ENCODE measurements around the gene ROR2.
A peak's percentile ranks its signal among the peaks of the same experiment; 100 is the strongest.
"Not testable (repeated sequence)": the region's sequence is repeated elsewhere in the genome, so short reads cannot be mapped to it uniquely, and the experiment has no call there.

Gene ROR2

DNA sequence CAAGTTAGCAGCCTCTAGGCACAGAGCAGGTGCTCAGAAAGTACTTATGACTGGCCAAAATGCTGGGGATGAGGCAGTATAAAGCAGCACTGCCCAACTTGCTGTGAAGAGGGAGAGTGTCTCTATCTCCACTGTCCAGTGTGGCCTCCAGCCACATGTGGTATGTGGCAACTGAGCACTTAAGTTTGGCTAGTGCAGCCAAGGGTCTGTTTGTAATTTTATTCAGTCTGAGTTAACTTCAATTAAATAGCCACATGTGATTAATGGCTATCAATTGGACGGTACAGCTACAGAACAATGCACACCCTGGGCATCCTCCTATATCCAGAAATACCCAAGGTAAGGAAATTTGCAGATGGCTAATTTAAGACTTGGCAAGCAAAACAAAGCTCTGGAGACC is 26.9 kb downstream of the ROR2 start:
- ATAC-seq (no peak), DNase-seq (no peak)

DNA sequence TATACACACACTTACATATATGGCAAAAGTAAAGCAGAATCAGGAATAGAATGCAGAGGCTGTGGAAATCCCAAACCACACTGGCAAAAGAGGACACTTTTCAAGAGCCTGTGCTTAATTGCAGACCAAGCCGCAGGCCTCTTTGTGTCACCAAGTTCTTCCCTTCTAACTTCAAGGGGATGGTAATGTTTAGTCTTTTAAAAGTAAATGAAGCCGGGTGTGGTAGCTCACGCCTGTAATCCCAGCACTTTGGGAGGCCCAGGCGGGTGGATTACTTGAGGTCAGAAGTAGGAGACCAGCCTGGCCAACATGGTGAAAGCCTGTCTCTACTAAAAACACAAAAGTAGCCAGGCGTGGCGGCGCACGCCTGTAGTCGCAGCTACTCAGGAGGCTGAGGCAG is 28.7 kb downstream of the ROR2 start:
- ATAC-seq (no peak), DNase-seq (no peak)

DNA sequence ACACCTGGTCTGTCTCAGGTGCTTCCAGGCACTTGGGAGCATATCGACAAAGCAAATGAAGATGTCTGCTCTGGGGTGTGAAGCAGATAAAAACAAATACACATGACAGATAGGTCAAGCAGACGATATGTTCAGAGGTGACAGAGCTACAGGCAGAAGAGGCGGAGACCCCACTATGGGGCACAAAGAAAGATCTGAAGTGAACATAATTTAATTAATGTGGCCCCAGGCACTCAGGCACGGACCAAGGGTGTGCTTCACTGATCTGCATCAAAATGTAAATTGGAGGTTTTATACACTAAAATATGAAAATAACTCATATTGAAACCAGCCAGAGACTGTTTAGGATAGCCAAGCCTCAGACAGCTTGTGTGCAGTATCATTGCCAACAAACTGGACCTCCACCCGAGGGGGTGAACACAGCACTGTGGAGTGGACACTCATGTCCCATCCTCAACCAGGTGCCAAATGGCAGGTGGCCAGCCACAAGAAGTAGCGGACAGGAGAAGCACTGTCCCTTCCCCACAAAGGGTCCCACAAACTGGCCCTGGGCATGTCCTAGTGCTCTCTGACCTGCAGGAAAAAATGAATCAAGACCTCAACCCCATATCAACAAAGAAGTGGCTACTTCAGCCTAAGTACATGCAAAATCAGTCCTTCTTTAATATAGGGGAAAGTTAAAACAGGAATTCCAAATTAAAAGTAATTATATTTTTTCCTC is 29.2 kb downstream of the ROR2 start:
- ATAC-seq: no peak
- no peak for DNase-seq

DNA sequence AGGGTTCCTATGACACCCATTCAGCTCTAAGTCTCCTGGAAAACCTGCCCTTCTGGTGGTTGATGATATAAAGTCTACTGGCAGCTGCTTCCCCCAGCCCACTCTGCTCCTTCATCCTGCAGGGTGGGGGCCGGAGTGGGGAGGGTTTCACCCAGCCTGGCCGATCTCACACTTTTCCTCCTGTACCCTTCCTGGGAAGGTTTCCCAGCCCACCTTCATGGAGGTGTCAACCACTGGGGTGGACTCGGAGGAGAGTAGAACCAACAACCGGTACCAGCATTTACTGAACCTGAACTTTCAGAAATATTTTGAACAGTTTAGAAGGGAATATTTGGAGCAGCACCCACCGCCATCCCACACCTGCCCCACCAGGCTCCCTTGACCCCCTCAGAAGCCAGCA is 30.4 kb downstream of the ROR2 start:
- no peak for ATAC-seq
- DNase-seq: no peak

DNA sequence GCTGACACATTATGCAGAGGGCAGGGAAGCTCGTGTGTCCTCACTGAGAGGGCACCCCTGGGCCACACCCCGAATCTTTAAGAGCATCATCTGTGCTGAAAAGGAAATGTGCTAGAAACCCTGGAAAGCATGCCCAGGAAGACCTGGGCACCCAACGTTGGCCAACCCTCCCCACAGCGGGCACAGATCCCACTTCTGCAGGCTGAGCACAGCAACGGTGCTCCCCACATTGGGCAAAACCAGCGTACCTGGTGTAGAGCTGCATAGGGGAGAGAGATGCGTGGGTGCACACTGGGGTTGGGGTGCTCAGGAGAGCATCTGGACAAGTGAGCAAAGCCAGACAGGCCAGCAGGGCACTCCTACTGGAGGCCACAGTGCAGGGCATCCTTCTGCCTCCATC is 32.6 kb downstream of the ROR2 start:
- no peak for DNase-seq
- no peak for ATAC-seq

DNA sequence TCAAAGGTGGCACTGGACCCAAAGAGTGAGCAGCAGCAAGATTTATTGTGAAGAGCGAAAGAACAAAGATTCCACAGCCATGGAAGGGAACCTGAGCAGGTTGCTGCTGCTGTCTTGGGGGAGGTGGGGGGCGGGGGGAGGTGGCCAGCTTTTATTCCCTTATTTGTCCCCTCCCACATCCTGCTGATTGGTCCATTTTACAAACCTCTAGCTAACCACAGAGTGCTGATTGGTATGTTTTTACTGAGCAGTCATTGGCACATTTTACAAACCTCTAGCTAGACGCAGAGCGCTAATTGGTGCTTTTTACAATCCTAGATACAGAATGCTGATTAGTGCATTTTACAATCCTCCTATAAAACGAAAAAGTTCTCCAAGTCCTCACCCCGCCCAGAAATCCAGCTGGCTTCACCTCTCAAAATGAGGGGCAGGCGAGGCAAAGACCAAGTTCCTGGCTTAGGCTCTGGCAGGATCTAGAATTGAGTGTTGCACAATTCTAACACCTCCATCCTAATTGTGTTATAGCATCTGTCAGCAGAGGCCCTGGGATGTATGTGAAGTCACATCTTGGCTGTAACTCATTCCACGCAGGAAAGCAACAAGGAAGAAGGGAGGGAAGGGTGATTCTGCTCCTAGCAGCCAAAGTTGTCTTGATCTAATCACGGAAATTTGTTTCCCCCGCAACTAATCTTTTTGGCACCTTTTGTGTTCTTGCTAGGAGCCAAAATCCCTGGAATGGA is 34.3 kb downstream of the ROR2 start:
- ATAC-seq (no peak), DNase-seq (no peak)

DNA sequence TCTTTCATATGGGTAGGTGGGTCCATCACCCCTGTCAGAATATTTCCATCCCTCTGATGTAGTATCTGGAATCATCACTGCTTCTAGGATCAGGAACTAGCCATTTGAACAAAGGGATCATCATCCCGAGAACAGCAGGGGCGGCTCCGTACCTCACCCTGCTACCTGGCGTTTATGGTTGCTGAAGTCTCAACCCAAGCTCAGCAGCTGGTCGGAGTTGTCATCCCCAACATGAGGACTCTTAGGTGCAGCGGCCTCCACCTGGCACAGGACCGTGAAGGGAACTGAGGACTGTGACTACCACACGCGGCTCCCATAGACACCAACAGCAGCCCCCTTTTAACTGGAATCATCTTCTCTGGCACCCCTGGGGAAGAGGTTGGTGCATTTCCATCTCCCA is 35.1 kb downstream of the ROR2 start:
- no peak for DNase-seq
- no peak for ATAC-seq

DNA sequence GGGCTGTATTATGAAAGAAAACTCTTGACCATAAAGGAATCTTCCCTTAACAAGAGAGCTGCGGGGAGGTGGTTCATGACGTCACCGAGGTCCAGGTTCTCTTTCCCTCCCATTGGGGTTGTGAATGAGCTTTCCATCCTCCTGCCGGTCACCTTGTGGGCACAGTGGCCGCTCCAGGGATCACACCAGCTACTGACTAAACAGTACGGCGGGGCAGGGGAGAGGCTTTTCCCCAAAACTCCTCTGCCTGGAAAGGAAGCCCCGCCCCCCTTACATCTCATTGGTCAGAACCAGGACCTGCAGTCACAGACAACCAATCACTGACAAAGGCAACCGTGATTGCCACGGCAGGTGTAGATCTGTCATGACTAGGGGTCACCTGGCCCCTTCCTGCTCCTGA is 35.6 kb downstream of the ROR2 start:
- DNase-seq (no peak), ATAC-seq (no peak)

DNA sequence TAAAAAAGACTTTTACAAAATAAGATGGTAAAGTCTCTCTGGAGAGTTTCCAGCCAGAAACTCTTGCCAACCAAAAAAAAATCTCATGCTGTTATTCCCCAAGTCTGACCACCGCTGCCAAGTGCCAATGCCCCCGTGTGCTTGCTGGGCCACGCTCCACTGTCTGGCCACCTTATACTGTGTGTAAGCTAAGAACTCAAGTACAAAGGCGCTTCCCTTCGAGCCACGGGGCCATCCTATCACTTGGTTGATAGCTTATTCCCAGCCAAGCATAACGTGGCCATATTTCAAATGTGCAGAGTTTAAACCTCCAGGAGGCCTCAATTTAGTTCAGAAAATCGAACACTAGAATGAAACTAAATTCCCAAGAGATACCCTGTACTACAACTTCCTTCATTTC is 36.0 kb downstream of the ROR2 start:
- ATAC-seq: no peak
- no peak for DNase-seq

DNA sequence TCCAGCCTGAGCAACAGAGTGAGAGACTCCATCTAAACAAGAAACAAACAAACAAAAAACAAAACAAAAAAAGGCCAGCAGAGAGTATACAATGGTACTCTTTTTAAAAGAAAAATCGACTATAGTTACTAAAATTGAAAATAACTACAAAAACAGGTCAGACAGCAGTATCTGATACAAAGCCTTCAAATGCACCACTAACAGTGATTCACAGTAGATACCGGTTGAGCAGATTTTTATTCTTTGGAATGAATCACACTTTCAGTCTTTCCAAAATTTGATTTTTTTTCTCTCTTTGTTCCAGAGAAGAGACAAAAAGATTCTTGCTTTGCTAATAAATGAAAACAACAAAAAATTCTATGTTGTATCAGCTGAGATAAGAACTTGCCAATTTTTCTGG is 36.9 kb downstream of the ROR2 start:
- no peak for DNase-seq
- no peak for ATAC-seq

DNA sequence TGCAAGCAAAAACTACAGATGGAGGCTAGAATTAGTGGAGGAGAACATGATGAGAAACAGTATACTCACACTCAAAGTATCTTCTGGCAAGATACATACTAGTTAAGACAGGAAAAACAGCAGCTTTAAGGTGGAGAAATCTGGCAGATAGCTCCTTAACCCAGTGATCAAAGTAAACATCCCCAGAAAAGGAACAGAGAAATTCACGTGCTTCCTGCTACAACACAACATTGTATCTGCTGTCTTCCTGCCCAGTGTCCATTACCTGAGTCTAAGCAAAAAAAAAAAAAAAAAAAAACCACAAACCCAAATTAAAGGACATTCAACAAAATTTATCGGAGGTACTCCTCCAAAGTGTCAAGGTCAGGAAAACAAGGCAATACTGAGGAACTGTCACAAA is 38.4 kb downstream of the ROR2 start:
- DNase-seq: no peak
- no peak for ATAC-seq

DNA sequence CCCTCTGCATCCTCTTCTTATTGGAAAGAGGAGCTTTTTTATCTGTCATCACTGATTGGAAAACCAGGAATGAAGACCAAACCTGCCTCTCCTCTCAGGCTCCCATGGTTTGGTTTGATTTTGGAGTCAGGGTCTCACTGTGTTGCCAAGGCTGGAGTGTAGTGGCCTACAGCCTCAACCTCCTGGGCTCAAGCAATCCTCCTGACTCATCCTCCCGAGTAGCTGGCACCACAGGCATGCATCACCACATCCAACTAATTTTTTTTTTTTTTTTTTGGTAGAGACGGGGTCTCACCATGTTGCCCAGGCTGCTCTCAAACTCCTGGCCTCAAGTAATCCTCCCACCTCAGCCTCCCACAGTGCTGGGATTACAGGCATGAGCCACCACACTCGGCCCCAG is 40.8 kb downstream of the ROR2 start:
- not testable (repeated sequence) for ATAC-seq, DNase-seq

DNA sequence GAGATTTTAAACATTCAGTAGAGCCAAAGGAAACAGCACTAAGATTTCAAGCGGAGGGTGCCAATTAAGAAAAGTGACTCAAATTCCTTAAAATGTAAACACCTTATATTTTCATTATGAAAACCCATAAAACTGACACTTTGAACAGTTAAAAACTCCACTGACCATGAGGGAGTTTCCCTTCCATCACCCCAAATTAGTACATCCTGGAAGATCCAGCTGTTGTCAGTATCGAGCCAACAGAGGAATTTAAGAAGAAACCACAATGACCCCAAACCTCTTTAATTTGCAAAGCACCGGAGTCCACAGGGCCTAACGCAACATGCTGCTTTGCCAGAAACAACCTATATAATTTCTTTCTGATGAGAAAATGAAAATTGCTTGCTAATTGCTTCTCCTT is 41.3 kb downstream of the ROR2 start:
- no peak for ATAC-seq
- DNase-seq: no peak

DNA sequence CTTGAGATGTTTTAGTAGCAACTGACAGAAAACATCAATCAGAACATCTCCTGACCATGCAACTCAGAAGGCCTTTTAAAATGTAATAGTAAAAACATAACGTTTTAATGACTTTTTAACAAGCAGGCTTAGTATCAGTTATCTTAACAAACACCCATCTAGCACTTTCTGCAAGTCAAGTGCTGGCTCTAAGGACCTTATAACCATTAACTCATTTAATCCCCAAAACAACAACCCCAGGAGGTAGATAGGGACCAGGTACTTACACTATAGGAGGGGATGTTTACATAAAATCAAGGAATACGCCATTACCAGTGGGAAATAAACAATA is 41.8 kb downstream of the ROR2 start:
- ATAC-seq (no peak), DNase-seq (no peak)

DNA sequence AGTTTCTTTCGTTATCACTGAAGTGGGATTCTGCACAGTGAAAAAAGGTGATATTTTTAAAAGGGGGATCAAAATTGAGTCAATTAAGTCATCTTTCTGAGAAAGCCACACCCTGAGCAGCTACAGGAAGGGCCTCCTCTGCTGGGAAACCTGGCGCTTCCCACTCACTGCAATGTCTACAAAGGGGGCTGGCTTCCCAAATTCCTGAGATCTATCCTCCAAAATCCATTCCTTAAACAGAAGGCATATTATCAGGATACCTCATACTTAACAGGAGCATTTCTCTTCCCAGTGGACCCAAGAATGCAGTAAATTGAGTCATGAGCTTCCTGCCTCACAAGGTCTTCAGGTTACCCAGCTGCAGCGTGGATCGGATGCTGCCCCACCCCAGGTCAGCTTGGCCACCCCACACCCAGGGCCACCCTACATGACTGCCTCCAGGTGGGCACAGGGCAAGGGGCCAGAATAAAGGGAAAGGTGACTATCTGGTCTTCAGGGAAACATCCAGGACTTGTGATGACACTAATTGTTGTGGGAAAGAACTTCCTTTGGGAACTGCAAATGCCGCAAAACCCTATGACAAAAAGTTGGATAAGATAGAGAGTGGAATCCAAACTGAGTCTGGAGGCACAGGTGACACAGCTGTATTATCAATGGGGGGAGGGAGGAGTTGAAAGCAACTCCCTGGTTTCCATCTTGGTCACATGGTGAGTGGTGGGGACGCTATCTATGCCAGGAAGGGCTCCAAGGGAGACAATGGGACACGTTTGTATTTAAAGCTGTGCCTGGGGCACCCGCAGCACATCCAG is 42.3 kb downstream of the ROR2 start:
- no peak for ATAC-seq
- no peak for DNase-seq

DNA sequence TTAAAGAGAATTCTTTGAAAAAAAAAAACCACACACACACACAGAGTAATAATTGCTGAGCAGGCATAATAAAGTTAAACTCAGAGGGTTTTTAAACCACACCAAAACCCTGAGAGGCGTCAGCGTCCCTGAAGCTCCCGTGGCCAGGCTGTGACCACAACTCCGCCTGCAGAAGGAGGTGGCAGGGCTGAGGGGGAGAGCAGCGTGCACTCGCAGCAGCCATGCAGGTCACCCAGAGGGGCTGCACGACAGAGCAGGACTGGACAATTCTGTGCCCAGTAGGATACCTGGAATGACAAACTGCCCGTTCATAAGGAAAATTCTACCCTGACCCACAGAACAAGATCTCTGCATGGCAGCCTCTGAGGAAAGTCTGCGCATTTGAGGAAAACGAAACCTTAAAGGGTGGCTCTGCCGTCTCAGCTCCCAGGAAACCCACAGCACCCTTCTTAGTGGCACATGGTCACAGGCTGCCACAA is 44.0 kb downstream of the ROR2 start:
- DNase-seq (peak; percentile 58), ATAC-seq (peak; percentile 88)

DNA sequence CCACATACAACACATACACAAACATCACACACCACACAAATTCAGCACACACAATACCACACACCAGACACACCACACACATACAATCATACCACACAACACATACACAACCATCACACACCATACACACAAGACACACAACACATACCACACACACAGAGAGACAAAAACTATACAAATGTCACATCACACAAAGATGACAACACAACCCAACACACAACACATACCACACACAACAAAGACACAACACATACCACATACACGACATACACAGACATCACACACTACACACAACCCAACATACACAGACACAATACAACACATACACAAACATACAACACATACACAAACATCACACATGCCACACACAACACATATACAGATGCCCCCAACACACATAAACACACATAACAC is 44.8 kb downstream of the ROR2 start:
- ATAC-seq (no peak), DNase-seq (no peak)

DNA sequence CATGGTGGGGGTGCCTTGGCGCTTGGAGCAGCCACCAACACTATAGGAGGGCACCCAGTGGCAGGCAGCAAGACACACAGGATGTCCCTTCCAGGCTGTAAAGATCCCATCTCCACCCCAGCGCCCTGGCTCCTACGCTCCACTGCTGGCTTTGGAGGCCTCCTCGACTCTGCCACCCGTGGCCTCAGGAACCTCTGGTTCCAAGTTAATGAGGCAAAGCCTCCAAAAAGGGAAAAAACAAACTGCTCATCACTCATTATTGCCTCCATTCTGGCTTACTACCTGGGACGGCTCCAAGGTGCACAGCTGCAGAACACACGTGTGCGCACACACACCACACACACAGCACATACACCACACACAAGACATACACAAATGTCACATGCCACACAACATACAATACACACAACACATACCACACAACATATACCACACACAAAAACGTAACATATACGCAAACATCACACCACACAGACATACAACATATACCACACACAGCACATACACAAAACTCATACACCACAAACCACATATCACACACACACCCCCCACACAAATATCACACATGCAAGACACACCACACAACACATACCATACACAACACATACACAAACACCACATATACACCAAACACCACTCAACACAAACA is 45.3 kb downstream of the ROR2 start:
- DNase-seq (no peak), ATAC-seq (no peak)

DNA sequence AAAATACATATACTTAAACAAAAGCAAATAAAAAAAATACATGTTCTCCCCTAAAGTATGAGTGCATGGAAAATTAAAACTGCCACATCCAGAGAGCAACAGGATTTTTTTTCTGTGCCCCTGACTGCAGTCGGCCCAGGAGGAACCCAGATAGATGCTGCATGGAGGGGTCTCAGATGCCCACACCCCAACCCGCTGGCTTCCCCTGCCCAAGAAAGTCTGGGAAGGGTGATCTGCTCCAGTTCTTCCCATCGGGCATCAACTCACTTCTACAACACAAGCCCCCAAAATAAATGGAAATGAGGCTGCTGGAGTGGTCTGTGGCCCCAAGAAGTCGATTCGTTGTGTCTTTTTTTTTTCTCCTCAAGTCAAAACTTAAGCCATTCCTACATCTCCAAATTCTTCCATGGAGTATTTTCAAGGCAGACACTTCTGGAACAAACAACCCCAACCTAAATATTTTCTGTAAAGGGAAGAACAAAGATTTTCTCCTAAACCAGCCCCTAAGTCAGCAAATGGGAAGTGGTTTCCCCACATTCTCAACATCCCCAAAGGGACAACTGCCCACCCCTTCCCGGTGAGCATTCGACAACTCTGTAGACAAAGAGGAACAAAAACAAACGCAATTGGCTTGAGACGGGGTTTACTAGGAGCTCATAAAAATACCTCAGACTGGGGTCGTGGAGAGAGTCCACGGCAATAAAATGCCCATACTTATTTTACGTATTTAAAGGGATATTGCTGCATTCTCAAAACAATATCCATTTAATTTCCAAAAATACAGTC is 46.7 kb downstream of the ROR2 start:
- DNase-seq (no peak), ATAC-seq (no peak)

DNA sequence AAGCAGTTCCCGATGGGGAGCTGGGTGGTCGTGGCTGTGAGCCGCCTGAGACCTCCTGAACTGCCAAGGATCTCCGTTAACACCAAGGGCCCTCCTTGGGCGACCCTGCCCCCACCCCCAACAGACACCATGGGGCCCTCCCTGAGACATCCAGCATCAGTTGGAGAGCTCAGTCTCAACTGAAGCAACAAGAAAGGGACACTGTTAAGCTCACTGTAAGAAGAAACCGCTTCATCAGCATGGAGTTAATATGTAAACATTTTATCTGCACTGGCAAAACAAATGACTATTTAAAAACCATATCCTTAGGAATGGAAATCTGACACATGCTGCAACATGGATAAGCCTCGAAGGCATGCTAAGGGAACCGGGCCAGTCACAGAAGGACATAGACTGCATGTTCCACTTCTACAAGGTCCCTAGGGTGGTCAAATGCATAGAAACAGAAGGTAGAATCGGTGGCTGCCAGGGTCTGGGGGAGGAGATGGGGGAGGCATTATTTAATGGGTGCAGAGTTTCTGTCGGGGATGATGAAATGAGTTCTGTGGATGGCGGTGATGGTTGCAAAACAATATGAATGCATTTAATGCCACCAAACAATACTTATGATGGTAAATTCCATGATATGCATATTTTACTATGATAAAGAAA is 47.4 kb downstream of the ROR2 start:
- DNase-seq (no peak), ATAC-seq (no peak)

DNA sequence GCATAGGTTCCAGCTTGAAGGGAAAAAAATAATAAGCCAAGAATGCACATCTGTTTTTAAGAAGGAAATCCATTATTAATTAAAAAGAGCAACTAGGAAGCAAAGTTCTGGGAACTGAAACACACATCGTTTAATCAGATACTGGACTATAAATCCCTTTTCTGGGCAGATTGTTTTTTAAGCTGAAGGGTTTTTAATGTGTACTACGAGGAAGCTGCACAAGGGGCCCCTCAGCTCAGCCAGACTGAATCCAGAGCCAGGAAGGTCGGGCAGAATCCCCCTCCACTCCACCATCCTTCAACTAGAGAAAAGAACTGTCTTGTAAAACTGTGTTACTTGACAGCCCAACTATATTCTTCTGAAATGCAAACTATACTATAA is 49.2 kb downstream of the ROR2 start:
- ATAC-seq (no peak), DNase-seq (no peak)

Measured in stimulated activated naive CD8-positive, alpha-beta T cell treated with anti-CD3 and anti-CD28 coated beads, Interleukin-15, Interleukin-2, amounts not matched to agents 100 U/mL and 50 U/mL, for 24 hours (primary cell).